ENCODE results near the gene PBRM1. TPM values are rescaled to one million over a fixed set of nuclear protein-coding genes. Genes with fewer than 3 reads are reported as not detected.

The PBRM1 gene
- total and polyA plus RNA-seq, 2 experiments from 2014 or later, result 42.6 to 60.3 TPM

- Histone ChIP-seq H3K4me1 (ENCODE audit: insufficient read depth) (peaks cover 27% of the 10 kb centered on the region), H4K20me1 (ENCODE audit: insufficient read depth) (no peaks in the 10 kb centered on the region), H3K9me3 (ENCODE audit: low read depth) (no peaks in the 10 kb centered on the region), H2AFZ (no peak overlapping the region), H3K4me3 (no peak overlapping the region), H3K4me2 (ENCODE audit: unreplicated experiment) (no peak overlapping the region), H3K9ac (no peak overlapping the region), H3K79me2 (ENCODE audit: insufficient read depth) (peaks cover 42% of the 10 kb centered on the region), H3K9me2 (ENCODE audit: insufficient read depth) (no peaks in the 10 kb centered on the region), H3K36me3 (ENCODE audit: low read depth) (no peaks in the 10 kb centered on the region), H3F3A (ENCODE audit: insufficient read depth) (peaks cover 8% of the 10 kb centered on the region), H3K27ac (no peak overlapping the region), H3K27me3 (replicated peaks; ENCODE audit: insufficient read depth) (no peaks in the 10 kb centered on the region)
- in situ Hi-C loops (cut with MboI), result no loop called here
- WGBS, 2 experiments (ENCODE audit: low coverage in 1 of 2, low lambda C conversion rate in 2 of 2, missing lambda C conversion rate in 2 of 2), result 62 to 64% methylated on average over 10 of the region's 10 CpGs
- TF ChIP-seq EZH2phosphoT487 (IDR thresholded peaks at IDR 0.05; ENCODE audit: insufficient read depth, low read depth) (no peak), EZH2 (IDR thresholded peaks at IDR 0.05; ENCODE audit: insufficient read depth, poor library complexity, severe bottlenecking) (no peak)
- DNase-seq, result no peak
These were observed 154.5 kb downstream of the PBRM1 start for GRCh38 chr3:52530918-52531826.

GRCh38 chr3:52529376-52530333, 156.1 kb downstream of the PBRM1 start:
- Histone ChIP-seq H3K27ac (no peak overlapping the region), H3K27me3 (replicated peaks; ENCODE audit: insufficient read depth) (no peaks in the 10 kb centered on the region), H3K9me3 (ENCODE audit: low read depth) (no peaks in the 10 kb centered on the region), H3K9me2 (ENCODE audit: insufficient read depth) (no peaks in the 10 kb centered on the region), H3K4me2 (ENCODE audit: unreplicated experiment) (no peak overlapping the region), H4K20me1 (ENCODE audit: insufficient read depth) (no peaks in the 10 kb centered on the region), H2AFZ (no peak overlapping the region), H3K4me1 (ENCODE audit: insufficient read depth) (peaks cover 17% of the 10 kb centered on the region; the same call in 1 of the 2 replicates), H3K79me2 (ENCODE audit: insufficient read depth) (peaks cover 42% of the 10 kb centered on the region), H3K4me3 (no peak overlapping the region), H3K36me3 (ENCODE audit: low read depth) (no peaks in the 10 kb centered on the region), H3F3A (ENCODE audit: insufficient read depth) (no peaks in the 10 kb centered on the region; the same call in 1 of the 2 replicates), H3K9ac (no peak overlapping the region)
- TF ChIP-seq EZH2phosphoT487 (IDR thresholded peaks at IDR 0.05; ENCODE audit: insufficient read depth, low read depth) (no peak), EZH2 (IDR thresholded peaks at IDR 0.05; ENCODE audit: insufficient read depth, poor library complexity, severe bottlenecking) (no peak)
- WGBS, 2 experiments (ENCODE audit: low coverage in 1 of 2, low lambda C conversion rate in 2 of 2, missing lambda C conversion rate in 2 of 2), result 78 to 80% methylated on average over 12 of the region's 12 CpGs
- peak; percentile 42 for DNase-seq
- in situ Hi-C loops (cut with MboI), result no loop called here

- no peak overlapping the region for H3K4me3 ChIP-seq
- H3K4me2 ChIP-seq (ENCODE audit: unreplicated experiment), result no peak overlapping the region
- H3K27me3 ChIP-seq (replicated peaks; ENCODE audit: insufficient read depth), result no peaks in the 10 kb centered on the region
- H3K79me2 ChIP-seq (ENCODE audit: insufficient read depth), result peaks cover 42% of the 10 kb centered on the region
- in situ Hi-C loops (cut with MboI), result no loop called here
- no peaks in the 10 kb centered on the region for H3K9me3 ChIP-seq (ENCODE audit: low read depth)
- peaks cover 16% of the 10 kb centered on the region; the same call in 1 of the 2 replicates for H3K4me1 ChIP-seq (ENCODE audit: insufficient read depth)
- no peak overlapping the region for H2AFZ ChIP-seq
- H3F3A ChIP-seq (ENCODE audit: insufficient read depth), result no peaks in the 10 kb centered on the region; the same call in 1 of the 2 replicates
- TF ChIP-seq EZH2 (IDR thresholded peaks at IDR 0.05; ENCODE audit: insufficient read depth, poor library complexity, severe bottlenecking), result no peak
- TF ChIP-seq EZH2phosphoT487 (IDR thresholded peaks at IDR 0.05; ENCODE audit: insufficient read depth, low read depth), result no peak
- 97 to 98% methylated on average over 24 to 25 of the region's 25 CpGs for WGBS, 2 experiments (ENCODE audit: low coverage in 1 of 2, low lambda C conversion rate in 2 of 2, missing lambda C conversion rate in 2 of 2)
- no peaks in the 10 kb centered on the region for H3K36me3 ChIP-seq (ENCODE audit: low read depth)
- H3K27ac ChIP-seq, result no peak overlapping the region
- no peak for DNase-seq
- H3K9ac ChIP-seq, result no peak overlapping the region
- H4K20me1 ChIP-seq (ENCODE audit: insufficient read depth), result no peaks in the 10 kb centered on the region
- H3K9me2 ChIP-seq (ENCODE audit: insufficient read depth), result no peaks in the 10 kb centered on the region
These were observed 156.9 kb downstream of the PBRM1 start for GRCh38 chr3:52528586-52529375.

Data from GM23248 (cell line).